H1 (cell line): Measurements from ENCODE around the gene PLA2G4D. TPM values are rescaled to one million over a fixed set of nuclear protein-coding genes. Genes with fewer than 3 reads are reported as not detected.

Experiments used
- CTCF ChIA-PET: fragments of 300-600 bp; sonication (Branson Sonifier 250); formaldehyde crosslinking; loops from one replicate; lab custom pipeline; 2021; ENCODE audit not compliant: partially characterized antibody; lab: Charles Lee
- POLR2A ChIA-PET: fragments of 300-600 bp; sonication (Branson Sonifier 250); formaldehyde crosslinking; loops from one replicate; lab custom pipeline; 2021; ENCODE audit warnings: inconsistent platforms; ENCODE audit not compliant: partially characterized antibody; lab: Charles Lee
- DNase-seq, 2 experiments: peaks; one replicate each; pipeline versions ENCODE4 v3.0.0 to v3.0.0-alpha.2; 2010 to 2022; ENCODE audit warnings: low spot score in 2 of 2, low read depth in 1 of 2, mixed read lengths in 1 of 2
- FAIRE-seq: peaks from 2 replicates; lab custom pipeline; 2011; peaks lifted over from hg19 to GRCh38; lab: Jason Lieb, UNC
- H2AFZ ChIP-seq: 2 replicates; pipeline ENCODE4 v1.8.1; 2012; ENCODE audit warnings: low read length, inconsistent platforms
- H2AK5ac ChIP-seq: 2 replicates; pipeline ENCODE4 v1.6.1; 2013; ENCODE audit warnings: low read depth, low read length
- H2BK120ac ChIP-seq: replicated peaks from 2 replicates; pipeline ENCODE3; 2013; ENCODE audit warnings: low read depth, low read length, inconsistent platforms
- H2BK12ac ChIP-seq: 2 replicates; pipeline ENCODE4 v1.6.1; 2013; ENCODE audit warnings: low read depth, low read length
- H2BK15ac ChIP-seq: 2 replicates; pipeline ENCODE4 v1.6.1; 2013; ENCODE audit warnings: low read length
- H2BK20ac ChIP-seq: 2 replicates; pipeline ENCODE4 v1.6.1; 2013; ENCODE audit warnings: low read length
- H2BK5ac ChIP-seq: 2 replicates; pipeline ENCODE4 v1.6.1; 2013; ENCODE audit warnings: low read depth, low read length
- H3K14ac ChIP-seq: 2 replicates; pipeline ENCODE4 v1.6.1; 2013; ENCODE audit warnings: inconsistent platforms; ENCODE audit not compliant: insufficient read length
- H3K18ac ChIP-seq: 2 replicates; pipeline ENCODE4 v1.6.1; 2013; ENCODE audit warnings: low read length; ENCODE audit errors: extremely low read depth
- H3K23ac ChIP-seq: 2 replicates; pipeline ENCODE4 v1.6.1; 2013; ENCODE audit warnings: inconsistent platforms; ENCODE audit not compliant: insufficient read length
- H3K23me2 ChIP-seq: 2 replicates; pipeline ENCODE4 v1.6.1; 2013; ENCODE audit warnings: low read depth, low read length
- H3K27ac ChIP-seq: 2 replicates; pipeline ENCODE4 v1.6.1; 2011; ENCODE audit warnings: low read depth, low read length, inconsistent platforms
- H3K27me3 ChIP-seq, 4 experiments: replicated peaks in 1 of 4; 1 replicate in 1 of 4; 2 replicates in 3 of 4; pipeline versions ENCODE4 v1.6.1 to v1.8.1; 2011 to 2013; ENCODE audit warnings: low read length in 3 of 4, mild to moderate bottlenecking in 3 of 4, inconsistent platforms in 2 of 4, mixed read lengths in 2 of 4, moderate library complexity in 1 of 4; ENCODE audit not compliant: control insufficient read depth in 3 of 4, insufficient read depth in 3 of 4; ENCODE audit errors: extremely low read depth in 1 of 4
- H3K36me3 ChIP-seq, 4 experiments: 2 replicates each; pipeline versions ENCODE4 v1.6.1 to v1.8.1; 2011 to 2013; ENCODE audit warnings: mild to moderate bottlenecking in 4 of 4, low read length in 3 of 4, moderate library complexity in 2 of 4, control low read depth in 1 of 4, inconsistent platforms in 1 of 4; ENCODE audit not compliant: insufficient read depth in 4 of 4, control insufficient read depth in 2 of 4
- H3K4ac ChIP-seq: replicated peaks from 2 replicates; pipeline ENCODE3; 2013; ENCODE audit warnings: low read length, low read depth, mixed read lengths, inconsistent platforms; ENCODE audit not compliant: insufficient read length
- H3K4me1 ChIP-seq, 4 experiments: replicated peaks in 1 of 4; 1 replicate in 1 of 4; 2 replicates in 3 of 4; pipeline versions ENCODE4 v1.6.1 to v1.8.1; 2011 to 2013; ENCODE audit warnings: low read length in 3 of 4, inconsistent platforms in 2 of 4, mixed read lengths in 1 of 4; ENCODE audit not compliant: insufficient read depth in 4 of 4, control insufficient read depth in 3 of 4
- H3K4me2 ChIP-seq, 2 experiments: 2 replicates each; pipeline versions ENCODE4 v1.6.1 to v1.8.1; 2011 to 2013; ENCODE audit warnings: low read depth in 2 of 2, low read length in 2 of 2, control low read depth in 1 of 2, inconsistent platforms in 1 of 2, mild to moderate bottlenecking in 1 of 2; ENCODE audit not compliant: insufficient read depth in 1 of 2
- H3K4me3 ChIP-seq, 4 experiments: fragments of 200-600, 300-600 bp in 1 of 4; sonication (generic), shearing (Covaris generic), sonication (Bioruptor Twin) in 1 of 4; 2 replicates each; pipeline versions ENCODE4 v1.5.1 to v1.8.1; 2011 to 2016; ENCODE audit warnings: low read length in 4 of 4, low read depth in 3 of 4, control low read depth in 2 of 4, inconsistent platforms in 2 of 4, mild to moderate bottlenecking in 2 of 4, mixed read lengths in 1 of 4, moderate library complexity in 1 of 4; ENCODE audit not compliant: insufficient read depth in 2 of 4; ENCODE audit errors: extremely low read depth in 1 of 4
- H3K56ac ChIP-seq: replicated peaks from 2 replicates; pipeline ENCODE3; 2013; ENCODE audit warnings: low read depth, mild to moderate bottlenecking, mixed read lengths, low read length, inconsistent platforms; ENCODE audit not compliant: insufficient read length
- H3K79me1 ChIP-seq: 2 replicates; pipeline ENCODE4 v1.6.1; 2013; ENCODE audit warnings: low read depth, low read length, control low read depth
- H3K79me2 ChIP-seq, 2 experiments: 2 replicates each; pipeline versions ENCODE4 v1.6.1 to v1.8.1; 2012 to 2013; ENCODE audit warnings: low read length in 2 of 2, mild to moderate bottlenecking in 2 of 2, inconsistent platforms in 1 of 2; ENCODE audit not compliant: insufficient read depth in 2 of 2, control insufficient read depth in 1 of 2
- H3K9ac ChIP-seq, 4 experiments: replicated peaks in 1 of 4; 1 replicate in 1 of 4; 2 replicates in 3 of 4; pipeline versions ENCODE4 v1.6.1 to v1.8.1; 2011 to 2013; ENCODE audit warnings: low read depth in 3 of 4, low read length in 3 of 4, control low read depth in 2 of 4, mild to moderate bottlenecking in 2 of 4, moderate library complexity in 2 of 4, inconsistent platforms in 1 of 4; ENCODE audit errors: extremely low read depth in 1 of 4
- H3K9me3 ChIP-seq, 2 experiments: 2 replicates each; pipeline versions ENCODE4 v1.6.1 to v1.8.1; 2012 to 2013; ENCODE audit warnings: mild to moderate bottlenecking in 2 of 2, moderate library complexity in 2 of 2, control low read depth in 1 of 2, inconsistent platforms in 1 of 2, low read depth in 1 of 2, low read length in 1 of 2, mixed read lengths in 1 of 2; ENCODE audit not compliant: insufficient read depth in 2 of 2
- H4K20me1 ChIP-seq, 2 experiments: replicated peaks in 1 of 2; 2 replicates each; pipeline versions ENCODE3 to v1.8.1; 2011 to 2013; ENCODE audit warnings: inconsistent platforms in 2 of 2, low read length in 2 of 2, mild to moderate bottlenecking in 1 of 2; ENCODE audit not compliant: insufficient read depth in 2 of 2, control insufficient read depth in 1 of 2
- H4K5ac ChIP-seq: 2 replicates; pipeline ENCODE4 v1.6.1; 2013; ENCODE audit warnings: low read length, low read depth, mixed read lengths, inconsistent platforms; ENCODE audit not compliant: insufficient read length
- H4K8ac ChIP-seq: 2 replicates; pipeline ENCODE4 v1.8.0; 2013; ENCODE audit warnings: mild to moderate bottlenecking, moderate library complexity, low read length, inconsistent platforms; ENCODE audit not compliant: insufficient read depth; ENCODE audit errors: extremely low read depth
- H4K91ac ChIP-seq: replicated peaks from 2 replicates; pipeline ENCODE3; 2013; ENCODE audit warnings: low read length, mixed read lengths, inconsistent platforms; ENCODE audit not compliant: insufficient read length
- BRCA1 ChIP-seq: IDR thresholded peaks from 2 replicates; pipeline ENCODE4 v1.6.1; 2012; ENCODE audit warnings: low read depth, low read length, improper control_type of control experiment
- CEBPB ChIP-seq: IDR thresholded peaks from 2 replicates; pipeline ENCODE4 v1.6.1; 2012; ENCODE audit warnings: low read depth, low read length
- CREB1 ChIP-seq: IDR thresholded peaks from 2 replicates; pipeline ENCODE4 v1.6.1; 2012; ENCODE audit warnings: inconsistent platforms
- CTCF ChIP-seq, 3 experiments: IDR thresholded peaks; 1 replicate in 2 of 3; 2 replicates in 1 of 3; pipeline versions ENCODE4 v1.5.1 to v1.6.1; 2011; ENCODE audit warnings: low read length in 3 of 3, mild to moderate bottlenecking in 3 of 3, inconsistent platforms in 2 of 3, low read depth in 1 of 3, moderate library complexity in 1 of 3; ENCODE audit not compliant: insufficient read depth in 1 of 3; ENCODE audit errors: control extremely low read depth in 1 of 3
- NANOG ChIP-seq: IDR thresholded peaks from 2 replicates; pipeline ENCODE4 v1.6.1; 2011; ENCODE audit warnings: low read length, low read depth, mild to moderate bottlenecking, inconsistent platforms; ENCODE audit not compliant: insufficient read depth, poor library complexity, severe bottlenecking
- PHF8 ChIP-seq: fragments of 200-600 bp; sonication (generic); conservative IDR thresholded peaks from 2 replicates; pipeline ENCODE4 v1.7.1; 2012; ENCODE audit warnings: low read depth, mild to moderate bottlenecking, inconsistent platforms, low read length, moderate library complexity
- RAD21 ChIP-seq, 2 experiments: IDR thresholded peaks in 1 of 2; conservative IDR thresholded peaks in 1 of 2; 2 replicates each; pipeline ENCODE4 v1.6.1; 2011; ENCODE audit warnings: low read depth in 2 of 2, low read length in 2 of 2, improper control_type of control experiment in 1 of 2, inconsistent platforms in 1 of 2, mild to moderate bottlenecking in 1 of 2, moderate library complexity in 1 of 2
- WGBS, 2 experiments: shearing (Covaris generic) in 1 of 2; methylation state at CpG; one replicate each; pipeline versions ENCODE4 v1.1.6 to v1.1.7; 2013 to 2015; ENCODE audit warnings: low lambda C conversion rate in 2 of 2, mixed read lengths in 2 of 2, inconsistent platforms in 1 of 2, low coverage in 1 of 2, missing lambda C conversion rate in 1 of 2; ENCODE audit not compliant: insufficient replicate concordance in 2 of 2, insufficient coverage in 1 of 2, insufficient read length in 1 of 2; ENCODE audit errors: extremely low coverage in 1 of 2, missing lambda C conversion rate in 1 of 2; 5-methylcytosine and 5-hydroxymethylcytosine counted together
- polyA plus RNA-seq, 7 experiments: library from polyadenylated mRNA; depleted of rRNA in 3 of 7; stranded (reverse) in 5 of 7; unstranded in 2 of 7; fragments of >200 nt in 5 of 7; fragments of 200-250 nt in 2 of 7; gene quantifications; 1 replicate in 5 of 7; 2 replicates in 1 of 7; 4 replicates in 1 of 7; pipeline versions ENCODE4 v1.2.1 to v1.2.3, GENCODE V29; 2011 to 2013; ENCODE audit warnings: missing spikeins in 2 of 7, mixed read lengths in 2 of 7
- total RNA-seq: library from RNA; stranded (reverse); fragmentation: NEBNext Ultra II Directional; extraction: Animal tissue kit (Norgen Biotek cat#: 25700); gene quantifications from 2 replicates; pipeline ENCODE4 v1.2.1, GENCODE V29; 2021

The PLA2G4D gene
- total and polyA plus RNA-seq, 2 of the 8 experiments (the other 6 are each of a cell fraction or from before 2014, with no cell fraction given), result 0.07 to 0.18 TPM

- FAIRE-seq (peak; percentile 84), DNase-seq (peak in 1 of 2 experiments; percentile 91)
- no peaks in the 10 kb centered on the region for H4K20me1 ChIP-seq
- no peak overlapping the region for H3K14ac ChIP-seq
- H2BK12ac ChIP-seq, result no peak overlapping the region
- no peak overlapping the region for H2AFZ ChIP-seq
- no peak overlapping the region for H2BK120ac ChIP-seq
- H2AK5ac ChIP-seq, result no peak overlapping the region
- no peak overlapping the region for H3K27ac ChIP-seq
- no peak overlapping the region for H3K23ac ChIP-seq
- H4K91ac ChIP-seq, result no peak overlapping the region
- TF ChIP-seq CREB1 (0 out of 2 replicates have a peak, but pooled peaks have one; percentile 46), RAD21 (IDR thresholded peaks at IDR 0.05 in 1 of 2, conservative IDR thresholded peaks at IDR 0.05 in 1 of 2; ENCODE audit: low read depth in 2 of 2, low read length in 2 of 2) (peak; percentile 79 to 86), BRCA1 (no peak), PHF8 (no peak), CTCF (IDR thresholded peaks at IDR 0.05; ENCODE audit: control extremely low read depth in 1 of 3, insufficient read depth in 1 of 3, low read depth in 1 of 3, low read length in 3 of 3) (peak; percentile 87 to 94 (median 90)), NANOG (peak; percentile 48), CEBPB (no peak)
- TF ChIP-seq, all 59 proteins: peak for 4
- ChIA-PET POLR2A (interaction anchor here (1.1 kb wide), 1 partner anchor 70 kb away, joined by 3 read pairs; no protein-coding TSS in a partner anchor), CTCF (interaction anchor here (1.1 to 17.2 kb wide), 19 partner anchors 12 to 196 kb away, joined by 3 to 425 read pairs (median 4); partner anchors contain the start of gene PLA2G4F)
- no peaks in the 10 kb centered on the region for H3K79me2 ChIP-seq
- H3K4me2 ChIP-seq, result no peak overlapping the region
- WGBS, 2 experiments, result 67% methylated on average over 14 of the region's 14 CpGs; no CpG with 5 or more reads in 1 of the 2 experiments
- no peaks in the 10 kb centered on the region for H3K4me1 ChIP-seq
- H4K5ac ChIP-seq, result no peak overlapping the region
- H3K4ac ChIP-seq, result no peak overlapping the region
- H3K36me3 ChIP-seq, result no peaks in the 10 kb centered on the region
- no peak overlapping the region for H2BK20ac ChIP-seq
- H3K23me2 ChIP-seq, result no peaks in the 10 kb centered on the region
- no peaks in the 10 kb centered on the region for H3K9me3 ChIP-seq
- H2BK5ac ChIP-seq, result no peak overlapping the region
- H3K18ac ChIP-seq, result no peak overlapping the region
- no peak overlapping the region for H2BK15ac ChIP-seq
- peak overlapping the region; percentile 37; the same call in 1 of the 2 replicates for H4K8ac ChIP-seq
- H3K56ac ChIP-seq, result no peak overlapping the region
- H3K9ac ChIP-seq, result no peak overlapping the region
- H3K4me3 ChIP-seq, result no peak overlapping the region
- no peaks in the 10 kb centered on the region; a peak in 1 of 7 replicates for H3K27me3 ChIP-seq
- no peaks in the 10 kb centered on the region for H3K79me1 ChIP-seq
These were observed 34.5 kb downstream of the PLA2G4D start for GRCh38 chr15:42059661-42060476.
